H1 (cell line): Measurements from ENCODE around the gene SUGP1. TPM values are rescaled to one million over a fixed set of nuclear protein-coding genes. Genes with fewer than 3 reads are reported as not detected.

Source experiments
- CHD7 ChIP-seq: fragments of 300-600 bp; sonication (generic); IDR thresholded peaks from 2 replicates; pipeline ENCODE4 v1.7.1; 2012; ENCODE audit warnings: low read length, moderate library complexity, mild to moderate bottlenecking, inconsistent platforms; ENCODE audit not compliant: insufficient replicate concordance
- polyA plus RNA-seq, 7 experiments: library from polyadenylated mRNA; depleted of rRNA in 3 of 7; stranded (reverse) in 5 of 7; unstranded in 2 of 7; fragments of >200 nt in 5 of 7; fragments of 200-250 nt in 2 of 7; gene quantifications; 1 replicate in 5 of 7; 2 replicates in 1 of 7; 4 replicates in 1 of 7; pipeline versions ENCODE4 v1.2.1 to v1.2.3, GENCODE V29; 2011 to 2013; ENCODE audit warnings: missing spikeins in 2 of 7, mixed read lengths in 2 of 7
- total RNA-seq: library from RNA; stranded (reverse); fragmentation: NEBNext Ultra II Directional; extraction: Animal tissue kit (Norgen Biotek cat#: 25700); gene quantifications from 2 replicates; pipeline ENCODE4 v1.2.1, GENCODE V29; 2021

The SUGP1 gene
- total and polyA plus RNA-seq, 2 of the 8 experiments (the other 6 are each of a cell fraction or from before 2014, with no cell fraction given) = 38.5 to 65.2 TPM

DNA sequence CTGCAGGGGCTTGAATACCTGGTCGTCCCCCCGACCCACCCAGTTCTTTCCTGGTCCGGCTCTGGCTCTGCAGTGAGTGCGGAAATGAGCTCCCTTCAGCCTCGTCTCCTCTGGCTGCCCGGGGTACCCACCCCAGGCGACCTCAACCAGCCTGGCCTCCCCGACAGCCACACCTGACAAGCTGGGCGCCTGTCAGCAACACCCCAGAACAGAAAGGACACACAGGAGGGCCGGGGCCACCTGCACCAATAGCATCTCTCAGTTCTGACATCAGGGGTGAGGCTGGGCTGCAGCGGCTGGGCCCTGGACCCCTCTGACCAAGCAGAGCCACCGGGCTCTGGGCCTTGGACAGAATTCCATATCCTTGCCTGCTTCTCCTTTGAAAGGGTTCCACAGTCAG is 19.7 kb downstream of the SUGP1 start (continued):
- TF ChIP-seq CHD7 = no peak
- TF ChIP-seq, all 59 proteins: peak for 0
